HepG2 (cell line): ENCODE measurements around the gene TXNRD3. TPM values are rescaled to one million over a fixed set of nuclear protein-coding genes. Genes with fewer than 3 reads are reported as not detected.

ENCODE experiments used
- BCL3 ChIP-seq: sonication (generic); formaldehyde crosslinking; IDR thresholded peaks from 2 replicates; pipeline ENCODE4 v1.5.1; 2020; ENCODE audit warnings: mild to moderate bottlenecking, missing genetic modification reagents, moderate library complexity
- CC2D1A ChIP-seq: sonication (generic); formaldehyde crosslinking; IDR thresholded peaks from 2 replicates; pipeline ENCODE4 v1.8.1; 2023; ENCODE audit warnings: mild to moderate bottlenecking, missing genetic modification reagents
- ETV5 ChIP-seq: IDR thresholded peaks from 2 replicates; pipeline ENCODE4 v1.6.1; 2018; ENCODE audit warnings: missing biosample characterization, missing genetic modification reagents, inconsistent platforms, borderline replicate concordance
- GLI4 ChIP-seq: sonication (generic); formaldehyde crosslinking; IDR thresholded peaks from 2 replicates; pipeline ENCODE4 v1.5.1; 2020; ENCODE audit warnings: missing genetic modification reagents, mild to moderate bottlenecking, moderate library complexity, borderline replicate concordance
- HDAC6 ChIP-seq: fragments of 200-600 bp; sonication (generic); IDR thresholded peaks from 2 replicates; pipeline ENCODE4 v1.7.0; 2017; ENCODE audit warnings: mild to moderate bottlenecking, antibody characterized with exemption, low read length, low read depth
- KDM5B ChIP-seq: sonication (generic); formaldehyde crosslinking; IDR thresholded peaks from 2 replicates; pipeline ENCODE4 v1.4.0; 2020; ENCODE audit warnings: missing genetic modification reagents, mild to moderate bottlenecking, borderline replicate concordance
- MAZ ChIP-seq, 2 experiments: sonication (generic) in 1 of 2; formaldehyde crosslinking in 1 of 2; IDR thresholded peaks; 2 replicates each; pipeline versions ENCODE4 v1.5.0 to v1.6.1; 2012 to 2020; ENCODE audit warnings: low read depth in 2 of 2, mild to moderate bottlenecking in 2 of 2, borderline replicate concordance in 1 of 2, improper control_type of control experiment in 1 of 2, low read length in 1 of 2, missing genetic modification reagents in 1 of 2, moderate library complexity in 1 of 2
- MTA1 ChIP-seq: sonication (generic); formaldehyde crosslinking; IDR thresholded peaks from 2 replicates; pipeline ENCODE4 v1.4.0; 2020; ENCODE audit warnings: missing genetic modification reagents, mild to moderate bottlenecking, borderline replicate concordance
- MYNN ChIP-seq: sonication (generic); formaldehyde crosslinking; IDR thresholded peaks from 2 replicates; pipeline ENCODE4 v1.4.0; 2020; ENCODE audit warnings: mild to moderate bottlenecking, low read depth, missing genetic modification reagents
- PHF8 ChIP-seq: sonication (generic); formaldehyde crosslinking; IDR thresholded peaks from 2 replicates; pipeline ENCODE4 v1.5.0; 2020; ENCODE audit warnings: missing genetic modification reagents
- PITX1 ChIP-seq: sonication (generic); formaldehyde crosslinking; IDR thresholded peaks from 2 replicates; pipeline ENCODE4 v1.5.1; 2020; ENCODE audit warnings: mild to moderate bottlenecking, missing genetic modification reagents
- SIN3A ChIP-seq: IDR thresholded peaks from 2 replicates; pipeline ENCODE4 v1.6.1; 2011; ENCODE audit warnings: low read depth, mild to moderate bottlenecking, control low read depth, low read length, borderline replicate concordance
- ZGPAT ChIP-seq: IDR thresholded peaks from 2 replicates; pipeline ENCODE4 v1.6.1; 2016; ENCODE audit warnings: mild to moderate bottlenecking
- ZMYM4 ChIP-seq: sonication (generic); formaldehyde crosslinking; IDR thresholded peaks from 2 replicates; pipeline ENCODE4 v1.8.1; 2023; ENCODE audit warnings: mild to moderate bottlenecking, missing genetic modification reagents
- ZNF558 ChIP-seq: sonication (generic); formaldehyde crosslinking; IDR thresholded peaks from 2 replicates; pipeline ENCODE4 v1.9.0; 2022; ENCODE audit warnings: mild to moderate bottlenecking, missing genetic modification reagents, borderline replicate concordance
- ZNF616 ChIP-seq: sonication (generic); formaldehyde crosslinking; IDR thresholded peaks from 2 replicates; pipeline ENCODE4 v1.5.0; 2020; ENCODE audit warnings: low read depth, mild to moderate bottlenecking, missing genetic modification reagents
- ZNF720 ChIP-seq: sonication (generic); formaldehyde crosslinking; IDR thresholded peaks from 2 replicates; pipeline ENCODE4 v1.4.0; 2020; ENCODE audit warnings: missing genetic modification reagents
- ZNF737 ChIP-seq: sonication (generic); formaldehyde crosslinking; IDR thresholded peaks from 2 replicates; pipeline ENCODE4 v1.5.0; 2020; ENCODE audit warnings: missing genetic modification reagents, mild to moderate bottlenecking, borderline replicate concordance
- ZNF878 ChIP-seq: sonication (generic); formaldehyde crosslinking; IDR thresholded peaks from 2 replicates; pipeline ENCODE4 v1.8.1; 2023; ENCODE audit warnings: mild to moderate bottlenecking, missing genetic modification reagents, moderate library complexity
- polyA plus RNA-seq, 8 experiments: library from polyadenylated mRNA; depleted of rRNA in 3 of 8; stranded (reverse) in 7 of 8; unstranded in 1 of 8; fragments of >200 nt; fragmentation: Illumina TruSeq in 4 of 8; extraction: Trizol in 4 of 8; gene quantifications; 2 replicates each; pipeline versions ENCODE4 v1.2.1 to v1.2.3, GENCODE V29; 2011 to 2016; ENCODE audit warnings: low read depth in 4 of 8, missing spikeins in 1 of 8, mixed read lengths in 1 of 8; ENCODE audit not compliant: insufficient read depth in 1 of 8
- total RNA-seq, 5 experiments: library from RNA; depleted of rRNA; stranded (reverse); fragments of >200 nt; fragmentation: Illumina TruSeq; extraction: Trizol; gene quantifications; 2 replicates each; pipeline ENCODE4 v1.2.3, GENCODE V29; 2016; ENCODE audit warnings: low read depth in 1 of 5
- TF ChIP-seq, protein P1 (sequence below): sonication (generic); formaldehyde crosslinking; IDR thresholded peaks from 2 replicates; pipeline ENCODE4 v1.5.0; 2020; ENCODE audit warnings: mild to moderate bottlenecking, missing genetic modification reagents
- TF ChIP-seq, protein P2 (sequence below): sonication (generic); formaldehyde crosslinking; IDR thresholded peaks from 2 replicates; pipeline ENCODE4 v1.5.1; 2020; ENCODE audit warnings: mild to moderate bottlenecking, missing genetic modification reagents, moderate library complexity

Gene TXNRD3
- total and polyA plus RNA-seq, 2 of the 13 experiments (the other 11 are each of a cell fraction or from before 2014, with no cell fraction given), result 4.8 to 20.7 TPM

GRCh38 chr3:126679318-126679751 lies 24.4 kb upstream of the TXNRD3 start (continued):
- TF ChIP-seq MAZ (IDR thresholded peaks at IDR 0.05; ENCODE audit: borderline replicate concordance, low read depth, low read length), result no peak
- no peak for TF ChIP-seq MAZ (CRISPR knock-in tag; IDR thresholded peaks at IDR 0.05; ENCODE audit: low read depth)
- TF ChIP-seq SIN3A, result no peak
- TF ChIP-seq BCL3 (CRISPR knock-in tag), result peak; percentile 65; the same call in 1 of the 2 replicates
- no peak for TF ChIP-seq ETV5 (CRISPR knock-in tag)
- TF ChIP-seq ZNF616 (CRISPR knock-in tag), result no peak
- TF ChIP-seq ZMYM4 (CRISPR knock-in tag), result no peak
- TF ChIP-seq HDAC6, result no peak
- no peak for TF ChIP-seq GLI4 (CRISPR knock-in tag)
- TF ChIP-seq, protein P1, sequence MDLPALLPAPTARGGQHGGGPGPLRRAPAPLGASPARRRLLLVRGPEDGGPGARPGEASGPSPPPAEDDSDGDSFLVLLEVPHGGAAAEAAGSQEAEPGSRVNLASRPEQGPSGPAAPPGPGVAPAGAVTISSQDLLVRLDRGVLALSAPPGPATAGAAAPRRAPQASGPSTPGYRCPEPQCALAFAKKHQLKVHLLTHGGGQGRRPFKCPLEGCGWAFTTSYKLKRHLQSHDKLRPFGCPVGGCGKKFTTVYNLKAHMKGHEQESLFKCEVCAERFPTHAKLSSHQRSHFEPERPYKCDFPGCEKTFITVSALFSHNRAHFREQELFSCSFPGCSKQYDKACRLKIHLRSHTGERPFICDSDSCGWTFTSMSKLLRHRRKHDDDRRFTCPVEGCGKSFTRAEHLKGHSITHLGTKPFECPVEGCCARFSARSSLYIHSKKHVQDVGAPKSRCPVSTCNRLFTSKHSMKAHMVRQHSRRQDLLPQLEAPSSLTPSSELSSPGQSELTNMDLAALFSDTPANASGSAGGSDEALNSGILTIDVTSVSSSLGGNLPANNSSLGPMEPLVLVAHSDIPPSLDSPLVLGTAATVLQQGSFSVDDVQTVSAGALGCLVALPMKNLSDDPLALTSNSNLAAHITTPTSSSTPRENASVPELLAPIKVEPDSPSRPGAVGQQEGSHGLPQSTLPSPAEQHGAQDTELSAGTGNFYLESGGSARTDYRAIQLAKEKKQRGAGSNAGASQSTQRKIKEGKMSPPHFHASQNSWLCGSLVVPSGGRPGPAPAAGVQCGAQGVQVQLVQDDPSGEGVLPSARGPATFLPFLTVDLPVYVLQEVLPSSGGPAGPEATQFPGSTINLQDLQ (CRISPR knock-in tag), result no peak
- TF ChIP-seq MYNN (CRISPR knock-in tag), result no peak
- no peak for TF ChIP-seq ZNF878 (CRISPR knock-in tag)
- TF ChIP-seq CC2D1A (CRISPR knock-in tag), result no peak
- no peak for TF ChIP-seq MTA1
- TF ChIP-seq PITX1 (CRISPR knock-in tag), result no peak
- TF ChIP-seq, protein P2, sequence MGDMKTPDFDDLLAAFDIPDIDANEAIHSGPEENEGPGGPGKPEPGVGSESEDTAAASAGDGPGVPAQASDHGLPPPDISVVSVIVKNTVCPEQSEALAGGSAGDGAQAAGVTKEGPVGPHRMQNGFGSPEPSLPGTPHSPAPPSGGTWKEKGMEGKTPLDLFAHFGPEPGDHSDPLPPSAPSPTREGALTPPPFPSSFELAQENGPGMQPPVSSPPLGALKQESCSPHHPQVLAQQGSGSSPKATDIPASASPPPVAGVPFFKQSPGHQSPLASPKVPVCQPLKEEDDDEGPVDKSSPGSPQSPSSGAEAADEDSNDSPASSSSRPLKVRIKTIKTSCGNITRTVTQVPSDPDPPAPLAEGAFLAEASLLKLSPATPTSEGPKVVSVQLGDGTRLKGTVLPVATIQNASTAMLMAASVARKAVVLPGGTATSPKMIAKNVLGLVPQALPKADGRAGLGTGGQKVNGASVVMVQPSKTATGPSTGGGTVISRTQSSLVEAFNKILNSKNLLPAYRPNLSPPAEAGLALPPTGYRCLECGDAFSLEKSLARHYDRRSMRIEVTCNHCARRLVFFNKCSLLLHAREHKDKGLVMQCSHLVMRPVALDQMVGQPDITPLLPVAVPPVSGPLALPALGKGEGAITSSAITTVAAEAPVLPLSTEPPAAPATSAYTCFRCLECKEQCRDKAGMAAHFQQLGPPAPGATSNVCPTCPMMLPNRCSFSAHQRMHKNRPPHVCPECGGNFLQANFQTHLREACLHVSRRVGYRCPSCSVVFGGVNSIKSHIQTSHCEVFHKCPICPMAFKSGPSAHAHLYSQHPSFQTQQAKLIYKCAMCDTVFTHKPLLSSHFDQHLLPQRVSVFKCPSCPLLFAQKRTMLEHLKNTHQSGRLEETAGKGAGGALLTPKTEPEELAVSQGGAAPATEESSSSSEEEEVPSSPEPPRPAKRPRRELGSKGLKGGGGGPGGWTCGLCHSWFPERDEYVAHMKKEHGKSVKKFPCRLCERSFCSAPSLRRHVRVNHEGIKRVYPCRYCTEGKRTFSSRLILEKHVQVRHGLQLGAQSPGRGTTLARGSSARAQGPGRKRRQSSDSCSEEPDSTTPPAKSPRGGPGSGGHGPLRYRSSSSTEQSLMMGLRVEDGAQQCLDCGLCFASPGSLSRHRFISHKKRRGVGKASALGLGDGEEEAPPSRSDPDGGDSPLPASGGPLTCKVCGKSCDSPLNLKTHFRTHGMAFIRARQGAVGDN, result peak; percentile 62; the same call in 1 of the 2 replicates
- no peak for TF ChIP-seq ZNF558 (CRISPR knock-in tag)
- no peak for TF ChIP-seq ZNF737
- TF ChIP-seq KDM5B (CRISPR knock-in tag), result no peak
- no peak for TF ChIP-seq ZNF720 (CRISPR knock-in tag)
- TF ChIP-seq ZGPAT, result no peak
- TF ChIP-seq PHF8, result no peak
